ENCODE results near the gene STYXL1.

STYXL1 gene

GRCh38 chr7:75953931-75954330 is 93.9 kb downstream of the STYXL1 start:
- no peak overlapping the region for H3K4ac ChIP-seq (ENCODE audit: low read depth in 1 of 2, low read length in 2 of 2)
- no peak overlapping the region for H3K18ac ChIP-seq (ENCODE audit: low read depth in 1 of 2, low read length in 2 of 2)
- H3K4me2 ChIP-seq (ENCODE audit: low read length, poor library complexity, severe bottlenecking): no peak overlapping the region
- H3K36me3 ChIP-seq (ENCODE audit: control insufficient read depth in 1 of 2, insufficient read depth in 2 of 2, low read depth in 1 of 2, low read length in 2 of 2): peaks cover 21 to 50% of the 10 kb centered on the region in 2 experiments
- no peak overlapping the region for H2BK12ac ChIP-seq (ENCODE audit: low read length in 2 of 2)
- H3K4me1 ChIP-seq (ENCODE audit: control insufficient read depth, insufficient read depth, low read depth, low read length): peaks cover 24% of the 10 kb centered on the region
- no peaks in the 10 kb centered on the region for H3K27me3 ChIP-seq (ENCODE audit: control insufficient read depth in 1 of 2, insufficient read depth in 1 of 2, low read length in 2 of 2)
- no peak overlapping the region for H2AK5ac ChIP-seq (ENCODE audit: low read length, severe bottlenecking)
- H2BK5ac ChIP-seq (ENCODE audit: low read depth, low read length, poor library complexity, severe bottlenecking): no peak overlapping the region
- H3K9ac ChIP-seq (ENCODE audit: low read length): no peak overlapping the region
- WGBS: 93% methylated on average over 9 of the region's 11 CpGs
- no peak overlapping the region for H2AFZ ChIP-seq (ENCODE audit: low read depth, low read length)
- no peak for DNase-seq
- H2BK15ac ChIP-seq (ENCODE audit: low read depth, poor library complexity, severe bottlenecking): no peak overlapping the region
- H3K23ac ChIP-seq (ENCODE audit: low read length in 2 of 2): no peak overlapping the region
- no peak overlapping the region for H3K4me3 ChIP-seq (ENCODE audit: insufficient read depth in 1 of 2, low read depth in 1 of 2, low read length in 2 of 2)
- peaks cover 18% of the 10 kb centered on the region for H3K79me1 ChIP-seq (replicated peaks; ENCODE audit: low read length, poor library complexity, severe bottlenecking)
- H3K27ac ChIP-seq (ENCODE audit: low read length, poor library complexity, severe bottlenecking): no peak overlapping the region
- no peak overlapping the region for H4K8ac ChIP-seq (ENCODE audit: low read length)
- H4K91ac ChIP-seq (ENCODE audit: low read length): no peak overlapping the region
- H3K9me3 ChIP-seq (ENCODE audit: control insufficient read depth, low read length): no peaks in the 10 kb centered on the region
- no peak overlapping the region for H3K14ac ChIP-seq (ENCODE audit: low read length in 2 of 2)
- no peak overlapping the region for H2BK120ac ChIP-seq (ENCODE audit: low read depth, low read length)

- no peaks in the 10 kb centered on the region for H3K27me3 ChIP-seq (ENCODE audit: control insufficient read depth in 1 of 2, insufficient read depth in 1 of 2, low read length in 2 of 2)
- H3K4me3 ChIP-seq (ENCODE audit: insufficient read depth in 1 of 2, low read depth in 1 of 2, low read length in 2 of 2): no peak overlapping the region
- peak overlapping the region in 1 of 2 experiments; percentile 46 for H3K18ac ChIP-seq (ENCODE audit: low read depth in 1 of 2, low read length in 2 of 2)
- H2BK5ac ChIP-seq (ENCODE audit: low read depth, low read length, poor library complexity, severe bottlenecking): no peak overlapping the region
- no peak for DNase-seq
- H2BK120ac ChIP-seq (ENCODE audit: low read depth, low read length): no peak overlapping the region
- H4K91ac ChIP-seq (ENCODE audit: low read length): no peak overlapping the region
- no peak overlapping the region for H2BK15ac ChIP-seq (ENCODE audit: low read depth, poor library complexity, severe bottlenecking)
- no peak overlapping the region for H3K14ac ChIP-seq (ENCODE audit: low read length in 2 of 2)
- H3K4me2 ChIP-seq (ENCODE audit: low read length, poor library complexity, severe bottlenecking): no peak overlapping the region
- peak overlapping the region in 1 of 2 experiments; percentile 10 for H2BK12ac ChIP-seq (ENCODE audit: low read length in 2 of 2)
- WGBS: 91% methylated on average over 7 of the region's 7 CpGs
- no peak overlapping the region for H2AFZ ChIP-seq (ENCODE audit: low read depth, low read length)
- no peak overlapping the region for H2AK5ac ChIP-seq (ENCODE audit: low read length, severe bottlenecking)
- H4K8ac ChIP-seq (ENCODE audit: low read length): no peak overlapping the region
- H3K4ac ChIP-seq (ENCODE audit: low read depth in 1 of 2, low read length in 2 of 2): no peak overlapping the region
- no peaks in the 10 kb centered on the region for H3K9me3 ChIP-seq (ENCODE audit: control insufficient read depth, low read length)
- H3K79me1 ChIP-seq (replicated peaks; ENCODE audit: low read length, poor library complexity, severe bottlenecking): peaks cover 18% of the 10 kb centered on the region
- H3K36me3 ChIP-seq (ENCODE audit: control insufficient read depth in 1 of 2, insufficient read depth in 2 of 2, low read depth in 1 of 2, low read length in 2 of 2): peaks cover 21 to 47% of the 10 kb centered on the region in 2 experiments
- H3K9ac ChIP-seq (ENCODE audit: low read length): no peak overlapping the region
- H3K4me1 ChIP-seq (ENCODE audit: control insufficient read depth, insufficient read depth, low read depth, low read length): peaks cover 24% of the 10 kb centered on the region
- no peak overlapping the region for H3K27ac ChIP-seq (ENCODE audit: low read length, poor library complexity, severe bottlenecking)
- no peak overlapping the region for H3K23ac ChIP-seq (ENCODE audit: low read length in 2 of 2)
These were observed 94.4 kb downstream of the STYXL1 start for GRCh38 chr7:75953431-75953830.

- Histone ChIP-seq H4K8ac (ENCODE audit: low read length) (no peak overlapping the region), H3K14ac (ENCODE audit: low read length in 2 of 2) (peak overlapping the region in 1 of 2 experiments; percentile 59), H2AK5ac (ENCODE audit: low read length, severe bottlenecking) (no peak overlapping the region), H3K9ac (ENCODE audit: low read length) (no peak overlapping the region), H3K9me3 (ENCODE audit: control insufficient read depth, low read length) (no peaks in the 10 kb centered on the region), H2BK5ac (ENCODE audit: low read depth, low read length, poor library complexity, severe bottlenecking) (no peak overlapping the region), H3K23ac (ENCODE audit: low read length in 2 of 2) (no peak overlapping the region), H3K27ac (ENCODE audit: low read length, poor library complexity, severe bottlenecking) (no peak overlapping the region), H3K18ac (ENCODE audit: low read depth in 1 of 2, low read length in 2 of 2) (peak overlapping the region in 1 of 2 experiments; percentile 43), H3K36me3 (ENCODE audit: control insufficient read depth in 1 of 2, insufficient read depth in 2 of 2, low read depth in 1 of 2, low read length in 2 of 2) (peaks cover 24 to 41% of the 10 kb centered on the region in 2 experiments), H3K4me1 (ENCODE audit: control insufficient read depth, insufficient read depth, low read depth, low read length) (peaks cover 12% of the 10 kb centered on the region), H3K79me1 (replicated peaks; ENCODE audit: low read length, poor library complexity, severe bottlenecking) (peaks cover 28% of the 10 kb centered on the region), H2BK120ac (ENCODE audit: low read depth, low read length) (no peak overlapping the region), H2AFZ (ENCODE audit: low read depth, low read length) (no peak overlapping the region), H2BK15ac (ENCODE audit: low read depth, poor library complexity, severe bottlenecking) (no peak overlapping the region), H3K4ac (ENCODE audit: low read depth in 1 of 2, low read length in 2 of 2) (no peak overlapping the region), H3K4me3 (ENCODE audit: insufficient read depth in 1 of 2, low read depth in 1 of 2, low read length in 2 of 2) (no peak overlapping the region), H2BK12ac (ENCODE audit: low read length in 2 of 2) (no peak overlapping the region), H4K91ac (ENCODE audit: low read length) (no peak overlapping the region), H3K4me2 (ENCODE audit: low read length, poor library complexity, severe bottlenecking) (no peak overlapping the region), H3K27me3 (ENCODE audit: control insufficient read depth in 1 of 2, insufficient read depth in 1 of 2, low read length in 2 of 2) (no peaks in the 10 kb centered on the region)
- WGBS: 74% methylated on average over 5 of the region's 5 CpGs
- peak; percentile 94 for DNase-seq
These were observed 96.3 kb downstream of the STYXL1 start for GRCh38 chr7:75951506-75951905.

GRCh38 chr7:75950111-75950681 is 97.6 kb downstream of the STYXL1 start:
- DNase-seq: no peak
- Histone ChIP-seq H3K9ac (ENCODE audit: low read length) (no peak overlapping the region), H3K18ac (ENCODE audit: low read depth in 1 of 2, low read length in 2 of 2) (no peak overlapping the region), H2AFZ (ENCODE audit: low read depth, low read length) (no peak overlapping the region), H3K4ac (ENCODE audit: low read depth in 1 of 2, low read length in 2 of 2) (peak overlapping the region in 1 of 2 experiments; percentile 44), H2BK12ac (ENCODE audit: low read length in 2 of 2) (no peak overlapping the region), H2BK5ac (ENCODE audit: low read depth, low read length, poor library complexity, severe bottlenecking) (no peak overlapping the region), H3K4me2 (ENCODE audit: low read length, poor library complexity, severe bottlenecking) (no peak overlapping the region), H4K91ac (ENCODE audit: low read length) (no peak overlapping the region), H3K79me1 (replicated peaks; ENCODE audit: low read length, poor library complexity, severe bottlenecking) (peaks cover 31% of the 10 kb centered on the region), H3K27ac (ENCODE audit: low read length, poor library complexity, severe bottlenecking) (no peak overlapping the region), H3K27me3 (ENCODE audit: control insufficient read depth in 1 of 2, insufficient read depth in 1 of 2, low read length in 2 of 2) (no peaks in the 10 kb centered on the region), H3K9me3 (ENCODE audit: control insufficient read depth, low read length) (no peaks in the 10 kb centered on the region), H2AK5ac (ENCODE audit: low read length, severe bottlenecking) (no peak overlapping the region), H4K8ac (ENCODE audit: low read length) (no peak overlapping the region), H3K23ac (ENCODE audit: low read length in 2 of 2) (no peak overlapping the region), H3K4me3 (ENCODE audit: insufficient read depth in 1 of 2, low read depth in 1 of 2, low read length in 2 of 2) (no peak overlapping the region), H2BK15ac (ENCODE audit: low read depth, poor library complexity, severe bottlenecking) (no peak overlapping the region), H3K4me1 (ENCODE audit: control insufficient read depth, insufficient read depth, low read depth, low read length) (peaks cover 10% of the 10 kb centered on the region), H3K14ac (ENCODE audit: low read length in 2 of 2) (peak overlapping the region in 1 of 2 experiments; percentile 53), H2BK120ac (ENCODE audit: low read depth, low read length) (no peak overlapping the region), H3K36me3 (ENCODE audit: control insufficient read depth in 1 of 2, insufficient read depth in 2 of 2, low read depth in 1 of 2, low read length in 2 of 2) (peaks cover 15 to 28% of the 10 kb centered on the region in 2 experiments)
- WGBS: 90% methylated on average over 15 of the region's 15 CpGs

Data from mesenchymal stem cell (in vitro differentiated cells and primary cell).